Measurements from ENCODE around the gene FOXJ3.

DNA sequence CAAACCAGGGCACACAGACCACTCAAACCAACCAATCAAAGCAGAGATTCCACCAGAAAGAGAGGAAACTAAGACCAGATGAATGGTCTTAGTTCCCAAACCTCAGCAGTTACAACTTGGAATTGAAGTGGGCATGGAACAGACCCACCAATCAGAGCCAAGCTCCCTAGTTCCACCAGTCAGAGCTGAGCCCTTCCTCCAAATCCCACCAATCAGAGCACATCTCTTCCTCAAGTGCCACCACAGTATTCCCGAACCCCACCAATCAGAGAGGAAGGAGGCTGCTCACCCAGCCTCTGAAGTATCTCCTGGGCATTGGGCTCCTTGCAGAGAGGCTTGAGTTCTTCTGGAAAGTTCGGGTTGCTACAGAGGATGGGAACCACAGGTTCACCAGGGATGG lies 171.9 kb downstream of the FOXJ3 start:
- no peak for TF ChIP-seq POLR2A (IDR thresholded peaks at IDR 0.05; ENCODE audit: low read depth, low read length)
- TF ChIP-seq, protein P1, sequence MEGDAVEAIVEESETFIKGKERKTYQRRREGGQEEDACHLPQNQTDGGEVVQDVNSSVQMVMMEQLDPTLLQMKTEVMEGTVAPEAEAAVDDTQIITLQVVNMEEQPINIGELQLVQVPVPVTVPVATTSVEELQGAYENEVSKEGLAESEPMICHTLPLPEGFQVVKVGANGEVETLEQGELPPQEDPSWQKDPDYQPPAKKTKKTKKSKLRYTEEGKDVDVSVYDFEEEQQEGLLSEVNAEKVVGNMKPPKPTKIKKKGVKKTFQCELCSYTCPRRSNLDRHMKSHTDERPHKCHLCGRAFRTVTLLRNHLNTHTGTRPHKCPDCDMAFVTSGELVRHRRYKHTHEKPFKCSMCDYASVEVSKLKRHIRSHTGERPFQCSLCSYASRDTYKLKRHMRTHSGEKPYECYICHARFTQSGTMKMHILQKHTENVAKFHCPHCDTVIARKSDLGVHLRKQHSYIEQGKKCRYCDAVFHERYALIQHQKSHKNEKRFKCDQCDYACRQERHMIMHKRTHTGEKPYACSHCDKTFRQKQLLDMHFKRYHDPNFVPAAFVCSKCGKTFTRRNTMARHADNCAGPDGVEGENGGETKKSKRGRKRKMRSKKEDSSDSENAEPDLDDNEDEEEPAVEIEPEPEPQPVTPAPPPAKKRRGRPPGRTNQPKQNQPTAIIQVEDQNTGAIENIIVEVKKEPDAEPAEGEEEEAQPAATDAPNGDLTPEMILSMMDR (conservative IDR thresholded peaks at IDR 0.05; ENCODE audit: low read depth, low read length): no peak
- TF ChIP-seq CEBPB (IDR thresholded peaks at IDR 0.05; ENCODE audit: low read depth, low read length): no peak
- no peak for TF ChIP-seq BHLHE40 (IDR thresholded peaks at IDR 0.05; ENCODE audit: low read depth, low read length)
- TF ChIP-seq RAD21 (IDR thresholded peaks at IDR 0.05; ENCODE audit: low read length): no peak
- no peak for TF ChIP-seq MXI1 (IDR thresholded peaks at IDR 0.05; ENCODE audit: borderline replicate concordance, low read depth, low read length)
- TF ChIP-seq FOS (IDR thresholded peaks at IDR 0.05; ENCODE audit: low read depth, low read length): no peak
- TF ChIP-seq MAFK (IDR thresholded peaks at IDR 0.05; ENCODE audit: low read depth, low read length): no peak
- TF ChIP-seq MAZ (IDR thresholded peaks at IDR 0.05; ENCODE audit: borderline replicate concordance, low read depth, low read length): no peak
- TF ChIP-seq, protein P2, sequence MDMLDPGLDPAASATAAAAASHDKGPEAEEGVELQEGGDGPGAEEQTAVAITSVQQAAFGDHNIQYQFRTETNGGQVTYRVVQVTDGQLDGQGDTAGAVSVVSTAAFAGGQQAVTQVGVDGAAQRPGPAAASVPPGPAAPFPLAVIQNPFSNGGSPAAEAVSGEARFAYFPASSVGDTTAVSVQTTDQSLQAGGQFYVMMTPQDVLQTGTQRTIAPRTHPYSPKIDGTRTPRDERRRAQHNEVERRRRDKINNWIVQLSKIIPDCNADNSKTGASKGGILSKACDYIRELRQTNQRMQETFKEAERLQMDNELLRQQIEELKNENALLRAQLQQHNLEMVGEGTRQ (IDR thresholded peaks at IDR 0.05; ENCODE audit: low read depth, low read length): no peak
- TF ChIP-seq RFX5 (IDR thresholded peaks at IDR 0.05; ENCODE audit: low read depth, low read length): no peak

Measured in IMR-90 (cell line).